DMS53 treated with DMSO at 0.1 percent for 48 hours (cell line): ENCODE results near the gene ADGRG3.
"Not testable (repeated sequence)": the region's sequence is repeated elsewhere in the genome, so short reads cannot be mapped to it uniquely, and the experiment has no call there.

Experiments
- DNase-seq: peaks from one replicate; lab custom pipeline; 2025; ENCODE audit not compliant: unreplicated experiment; lab: John Stamatoyannopoulos, UW

Gene ADGRG3

DNA sequence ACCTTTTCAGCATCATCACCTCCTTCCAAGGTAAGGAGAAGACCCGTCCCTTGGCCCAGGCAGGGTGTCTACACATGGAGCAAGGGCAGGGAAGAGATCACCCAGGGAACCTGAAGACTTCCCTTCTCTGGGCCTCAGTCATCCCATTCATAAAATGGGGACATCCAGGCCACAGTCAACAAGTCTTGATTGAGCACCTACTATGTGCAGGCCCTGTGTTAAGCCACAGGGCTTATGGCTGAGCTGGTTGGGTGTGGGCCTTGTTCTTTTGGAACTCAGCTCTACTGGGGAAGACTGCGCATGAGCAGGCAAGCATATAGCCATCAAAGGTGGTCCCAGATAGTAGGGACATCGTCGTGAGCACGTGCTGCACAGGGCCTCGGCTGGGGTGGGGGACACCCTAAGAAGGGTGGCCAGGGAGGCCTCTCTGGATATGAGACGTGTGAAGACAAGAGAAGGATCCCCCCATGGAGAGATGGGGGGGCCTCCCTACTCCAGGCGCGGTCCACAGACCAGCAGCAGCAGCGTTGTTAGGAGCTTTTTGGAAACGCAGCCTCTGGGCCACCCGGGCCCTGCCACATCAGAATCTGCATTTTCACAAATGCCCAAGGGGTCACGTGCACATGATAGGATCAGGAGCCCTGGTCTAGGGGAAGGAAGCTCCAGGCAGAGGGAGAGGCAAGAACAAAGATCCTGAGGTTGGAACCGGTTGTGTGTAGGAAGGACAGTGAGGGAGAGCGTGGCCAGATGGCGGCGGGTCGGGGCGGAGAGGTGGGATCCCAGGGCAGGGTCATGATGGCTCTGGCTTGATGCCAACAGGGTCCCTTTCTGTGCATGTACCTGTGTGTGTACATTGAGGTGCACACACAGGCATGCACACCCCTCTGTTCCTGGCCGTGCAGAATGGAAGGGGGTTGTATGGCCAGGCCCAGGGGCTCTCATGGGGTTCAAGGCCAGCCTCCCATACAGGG is 5.9 kb upstream of the ADGRG3 start:
- DNase-seq = no peak

DNA sequence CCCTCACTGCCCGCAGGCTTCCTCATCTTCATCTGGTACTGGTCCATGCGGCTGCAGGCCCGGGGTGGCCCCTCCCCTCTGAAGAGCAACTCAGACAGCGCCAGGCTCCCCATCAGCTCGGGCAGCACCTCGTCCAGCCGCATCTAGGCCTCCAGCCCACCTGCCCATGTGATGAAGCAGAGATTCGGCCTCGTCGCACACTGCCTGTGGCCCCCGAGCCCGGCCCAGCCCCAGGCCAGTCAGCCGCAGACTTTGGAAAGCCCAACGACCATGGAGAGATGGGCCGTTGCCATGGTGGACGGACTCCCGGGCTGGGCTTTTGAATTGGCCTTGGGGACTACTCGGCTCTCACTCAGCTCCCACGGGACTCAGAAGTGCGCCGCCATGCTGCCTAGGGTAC is 4.7 kb upstream of the ADGRG3 start:
- DNase-seq = no peak

DNA sequence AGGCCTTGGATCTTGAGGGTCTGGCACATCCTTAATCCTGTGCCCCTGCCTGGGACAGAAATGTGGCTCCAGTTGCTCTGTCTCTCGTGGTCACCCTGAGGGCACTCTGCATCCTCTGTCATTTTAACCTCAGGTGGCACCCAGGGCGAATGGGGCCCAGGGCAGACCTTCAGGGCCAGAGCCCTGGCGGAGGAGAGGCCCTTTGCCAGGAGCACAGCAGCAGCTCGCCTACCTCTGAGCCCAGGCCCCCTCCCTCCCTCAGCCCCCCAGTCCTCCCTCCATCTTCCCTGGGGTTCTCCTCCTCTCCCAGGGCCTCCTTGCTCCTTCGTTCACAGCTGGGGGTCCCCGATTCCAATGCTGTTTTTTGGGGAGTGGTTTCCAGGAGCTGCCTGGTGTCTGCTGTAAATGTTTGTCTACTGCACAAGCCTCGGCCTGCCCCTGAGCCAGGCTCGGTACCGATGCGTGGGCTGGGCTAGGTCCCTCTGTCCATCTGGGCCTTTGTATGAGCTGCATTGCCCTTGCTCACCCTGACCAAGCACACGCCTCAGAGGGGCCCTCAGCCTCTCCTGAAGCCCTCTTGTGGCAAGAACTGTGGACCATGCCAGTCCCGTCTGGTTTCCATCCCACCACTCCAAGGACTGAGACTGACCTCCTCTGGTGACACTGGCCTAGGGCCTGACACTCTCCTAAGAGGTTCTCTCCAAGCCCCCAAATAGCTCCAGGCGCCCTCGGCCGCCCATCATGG is 4.0 kb upstream of the ADGRG3 start:
- DNase-seq = no peak

DNA sequence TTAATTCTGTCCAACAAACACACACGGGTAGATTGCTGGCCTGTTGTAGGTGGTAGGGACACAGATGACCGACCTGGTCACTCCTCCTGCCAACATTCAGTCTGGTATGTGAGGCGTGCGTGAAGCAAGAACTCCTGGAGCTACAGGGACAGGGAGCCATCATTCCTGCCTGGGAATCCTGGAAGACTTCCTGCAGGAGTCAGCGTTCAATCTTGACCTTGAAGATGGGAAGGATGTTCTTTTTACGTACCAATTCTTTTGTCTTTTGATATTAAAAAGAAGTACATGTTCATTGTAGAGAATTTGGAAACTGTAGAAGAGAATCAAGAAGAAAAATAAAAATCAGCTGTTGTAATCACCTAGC is 3.5 kb upstream of the ADGRG3 start:
- DNase-seq = no peak

DNA sequence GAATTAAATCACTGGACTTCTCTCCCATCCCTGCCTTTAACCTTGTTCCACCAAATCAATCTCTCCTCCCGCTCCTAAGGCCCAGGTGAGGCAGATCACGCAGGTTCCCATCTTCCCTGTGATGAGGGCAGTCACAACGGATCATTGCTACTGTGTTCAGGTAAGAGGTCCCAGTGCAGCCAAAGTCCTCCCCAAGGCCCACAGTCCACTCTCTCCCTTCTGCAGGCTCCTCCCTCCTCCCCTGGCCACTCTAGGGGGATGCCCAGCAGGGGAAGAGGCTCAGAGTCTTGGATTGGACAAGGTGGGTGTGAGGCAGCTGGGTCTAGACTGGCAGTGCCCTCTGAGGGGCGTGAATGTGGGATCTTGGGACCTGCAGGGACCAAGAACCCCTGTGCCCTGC is 2.6 kb upstream of the ADGRG3 start:
- DNase-seq = no peak

DNA sequence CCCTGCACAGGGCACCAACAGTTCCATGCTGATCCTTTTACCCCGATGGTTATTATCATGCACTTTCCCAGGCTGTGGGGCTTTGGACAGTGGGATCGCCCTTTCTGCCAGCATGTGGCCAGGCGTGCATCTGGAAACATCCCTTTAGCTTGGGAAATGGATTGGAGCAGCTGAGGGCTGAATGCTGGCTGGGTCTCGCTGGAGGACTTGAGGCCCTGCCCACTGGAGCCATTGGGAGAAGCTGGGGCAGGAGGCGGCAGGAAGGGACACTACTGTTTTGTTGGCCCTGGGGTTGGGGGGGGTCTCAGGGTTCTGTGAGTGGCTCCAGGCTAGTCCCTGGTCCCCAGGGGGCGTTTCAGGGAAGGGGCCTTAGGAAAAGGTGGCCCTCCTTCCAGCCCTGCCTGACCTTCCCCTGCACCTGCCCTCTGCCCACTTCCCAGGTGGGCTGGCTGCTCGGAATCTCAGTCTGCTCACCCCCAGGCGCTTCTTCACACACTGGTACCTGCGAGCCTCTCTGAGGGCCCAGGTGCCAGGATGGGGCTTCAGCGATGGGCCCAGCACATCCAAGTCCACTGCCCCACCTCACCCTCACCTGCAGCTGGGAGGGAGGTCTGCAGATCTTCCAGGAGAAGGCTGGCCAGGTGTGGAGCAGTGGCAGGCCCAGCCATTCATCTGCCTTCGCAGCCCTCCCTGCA is 1.6 kb upstream of the ADGRG3 start:
- DNase-seq = no peak

DNA sequence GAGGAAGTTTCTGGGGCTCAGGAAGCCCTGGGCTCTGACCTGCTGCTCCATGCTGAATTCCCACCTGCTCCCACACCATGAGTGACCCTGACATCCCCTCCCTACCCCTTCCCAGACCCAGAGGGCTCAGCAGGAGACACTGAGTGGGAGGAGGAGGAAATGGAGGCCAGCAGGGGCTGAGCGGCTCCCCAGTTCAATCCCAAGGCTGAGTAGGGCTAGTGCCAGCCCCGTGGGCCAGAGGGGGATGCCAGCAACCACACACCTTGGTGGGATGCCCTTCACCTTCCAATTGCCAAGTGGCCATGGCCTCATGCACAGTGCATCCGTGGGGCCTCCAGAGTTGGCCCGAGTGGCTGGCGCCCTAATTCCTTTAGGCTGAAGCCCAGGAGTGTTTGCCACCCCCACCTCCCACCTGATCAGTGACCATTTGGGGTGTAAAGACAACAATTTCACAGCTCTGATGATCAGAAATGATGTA is 1.0 kb upstream of the ADGRG3 start:
- no peak for DNase-seq

DNA sequence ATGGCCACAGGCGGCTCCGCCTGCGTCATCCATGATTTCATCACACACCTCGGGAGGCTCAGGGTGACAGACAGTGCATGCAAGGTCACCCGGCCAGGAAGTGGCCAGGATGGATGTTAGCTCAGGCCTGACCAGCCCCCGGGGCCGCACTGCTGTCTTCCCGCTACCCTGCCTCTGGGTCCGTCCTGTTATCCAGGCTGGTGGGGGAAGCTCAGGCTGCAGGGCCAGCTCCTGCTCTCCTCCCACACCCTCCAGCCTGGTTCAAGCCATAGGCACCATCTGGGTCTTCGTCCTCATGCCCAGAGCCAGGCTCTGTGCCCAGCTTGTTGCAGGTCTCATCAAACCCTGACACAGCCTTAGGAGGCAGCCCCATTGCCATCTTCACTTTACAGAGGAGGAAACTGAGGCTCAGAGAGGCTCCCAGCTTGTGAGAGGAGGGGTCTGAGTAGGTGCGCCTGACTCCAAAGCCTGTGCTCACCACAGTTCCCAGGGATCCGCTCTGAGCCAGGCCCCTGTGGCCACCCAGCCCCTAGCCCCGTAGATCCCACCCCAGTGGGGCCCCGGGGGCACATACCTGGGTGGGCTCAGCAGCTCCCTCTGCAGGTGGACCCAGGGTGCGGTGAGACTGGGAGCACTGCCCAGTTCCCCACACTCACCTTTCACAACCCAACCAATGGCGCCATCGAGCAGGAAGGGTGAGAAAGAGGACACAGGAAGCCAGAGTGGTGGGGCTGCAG is 412 bp upstream of the ADGRG3 start:
- DNase-seq = no peak

DNA sequence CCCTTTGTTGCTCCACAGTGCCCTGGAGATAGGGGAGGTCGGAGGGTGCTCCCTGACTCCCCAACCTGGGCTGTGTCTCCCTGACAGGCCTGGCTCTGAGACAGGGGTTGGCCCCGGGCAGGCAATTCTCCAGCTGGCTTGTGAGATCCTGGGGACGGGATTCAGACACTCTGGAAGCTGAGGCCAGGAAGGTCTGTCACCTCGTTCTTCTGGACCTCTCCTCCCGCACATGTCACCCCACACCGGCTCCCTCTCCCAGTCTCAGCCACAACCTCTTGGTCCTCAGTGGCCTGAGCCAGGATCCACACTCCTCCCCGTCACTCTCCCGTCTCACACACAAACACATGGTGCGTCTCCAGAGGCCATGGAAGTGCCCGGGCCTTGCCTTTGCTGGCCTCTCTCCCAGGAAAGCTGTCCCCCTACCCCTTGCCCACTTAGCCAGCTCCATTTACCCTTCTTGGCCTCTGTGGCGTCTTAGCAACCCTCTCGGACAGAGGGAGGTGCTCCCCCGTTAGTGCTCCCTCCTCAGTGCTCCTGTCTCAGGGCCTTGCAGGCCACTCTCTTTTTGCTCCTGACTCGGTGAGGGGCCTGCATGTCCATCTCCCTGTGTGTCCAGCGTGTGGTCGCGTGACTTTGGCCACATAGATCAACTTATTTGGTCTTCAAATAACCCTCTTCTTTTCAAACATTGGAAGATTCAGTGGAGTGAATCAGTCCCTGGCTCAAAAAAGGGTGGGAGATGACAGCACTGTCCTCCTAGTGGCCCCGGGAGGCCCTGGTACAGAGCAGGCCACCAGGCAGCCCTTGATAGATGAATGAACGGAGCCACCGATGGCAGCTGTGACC is 747 bp downstream of the ADGRG3 start:
- DNase-seq = no peak

DNA sequence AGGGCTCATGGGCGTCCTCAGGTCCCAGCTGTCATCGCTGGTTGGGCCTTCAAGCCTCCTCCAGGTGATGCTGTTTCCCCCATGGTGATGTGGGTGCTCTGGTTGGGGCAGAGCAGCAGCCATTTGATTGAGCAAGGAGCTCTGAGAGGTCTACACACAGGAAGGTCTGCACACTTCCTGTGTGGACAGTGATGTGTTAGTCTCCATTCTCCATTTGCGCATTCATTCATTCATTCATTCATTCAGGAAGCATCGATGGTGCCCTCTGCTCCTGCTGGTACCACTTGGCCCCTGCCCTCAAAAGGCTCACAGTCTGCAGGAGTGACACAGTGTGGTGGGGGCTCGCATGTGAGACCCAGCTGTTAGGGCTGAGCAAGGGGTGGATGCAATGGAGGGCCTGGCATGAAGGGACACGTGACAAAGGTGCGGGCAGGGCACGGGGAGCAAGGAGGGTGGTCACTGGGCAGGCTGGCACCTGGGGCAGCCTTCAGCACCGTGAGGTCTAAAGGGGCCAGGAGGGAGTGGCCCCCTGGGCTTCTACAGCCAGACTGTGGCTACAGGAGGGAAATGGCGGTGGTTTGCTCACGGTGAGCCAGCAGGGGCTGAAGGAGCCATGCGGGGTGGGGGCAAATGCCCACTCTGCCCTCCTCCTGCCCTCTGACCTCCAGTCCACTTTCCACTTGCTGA is 1.5 kb downstream of the ADGRG3 start:
- no peak for DNase-seq

DNA sequence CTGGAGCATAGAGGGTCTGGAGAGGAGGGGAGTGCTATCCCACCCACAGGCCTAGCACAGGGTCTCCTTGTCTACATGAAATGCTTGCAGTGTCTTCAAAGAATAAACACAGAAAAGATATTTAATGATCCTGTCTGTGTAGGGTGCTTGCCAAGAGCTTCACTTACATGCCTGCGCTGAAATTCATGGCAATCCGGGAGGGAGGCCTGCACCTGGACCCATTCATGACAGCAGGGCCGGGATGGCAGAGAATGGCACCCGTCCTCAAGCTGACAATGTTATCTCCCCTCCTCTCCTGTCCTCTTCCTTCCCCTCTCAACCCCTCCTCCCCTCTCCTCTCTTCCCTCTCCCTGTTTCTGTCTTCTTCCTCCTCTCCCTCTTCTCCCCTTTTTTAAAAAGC is 2.1 kb downstream of the ADGRG3 start:
- DNase-seq = no peak

DNA sequence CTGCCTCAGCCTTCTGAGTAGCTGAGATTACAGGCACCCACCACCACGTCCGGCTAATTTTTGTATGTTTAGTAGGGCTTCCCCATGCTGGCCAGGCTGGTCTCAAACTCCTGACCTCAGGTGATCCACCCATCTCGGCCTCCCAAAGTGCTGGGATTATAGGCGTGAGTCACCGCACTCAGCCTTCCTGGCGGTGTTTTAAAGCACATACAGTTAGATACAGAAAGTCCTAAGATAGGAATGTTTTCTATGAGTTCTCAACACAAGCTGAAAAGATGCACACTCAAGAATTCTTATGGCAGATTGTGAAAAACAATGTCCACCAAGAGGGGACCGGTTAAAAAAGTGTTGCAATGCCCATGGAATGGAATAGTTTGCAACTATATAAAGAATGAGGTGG is 3.3 kb downstream of the ADGRG3 start:
- not testable (repeated sequence) for DNase-seq

DNA sequence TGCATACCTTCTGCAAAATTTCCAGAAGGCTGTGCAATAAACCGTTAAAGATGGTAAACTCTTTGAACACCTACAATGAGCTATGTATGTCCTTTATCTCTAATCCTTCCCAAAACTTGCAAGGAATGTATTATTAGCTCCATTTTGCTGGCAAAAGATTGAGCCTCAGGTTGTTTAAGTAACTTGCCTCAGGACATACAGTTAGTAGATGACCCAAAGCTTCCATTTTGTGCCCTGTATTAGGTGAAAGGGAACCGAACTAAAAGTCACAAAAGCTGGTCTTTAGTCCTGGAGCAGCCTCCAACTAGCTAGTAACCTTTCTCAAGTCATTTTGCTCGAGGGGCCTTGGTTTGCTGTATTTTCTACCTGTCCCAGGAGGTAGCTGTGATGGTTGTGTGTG is 4.3 kb downstream of the ADGRG3 start:
- DNase-seq = no peak

DNA sequence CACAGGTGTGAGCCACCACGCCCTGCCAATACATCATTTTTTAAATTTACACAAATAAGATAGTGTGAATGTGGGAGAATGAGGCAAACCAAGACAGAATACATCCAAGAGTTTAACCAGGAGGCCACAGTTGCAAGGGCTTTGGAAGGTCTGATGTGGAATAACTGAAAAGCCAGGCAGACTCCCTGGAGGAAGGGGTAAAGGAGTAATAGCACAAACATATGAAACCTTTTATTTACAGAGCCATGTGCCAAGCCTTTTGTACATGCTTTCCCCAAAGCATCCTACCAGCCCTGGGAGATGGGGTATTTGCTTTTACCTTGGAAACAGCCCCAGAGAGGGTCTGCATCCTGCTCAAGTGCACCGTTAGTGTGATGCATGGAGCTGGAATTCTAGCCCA is 4.7 kb downstream of the ADGRG3 start:
- no peak for DNase-seq

DNA sequence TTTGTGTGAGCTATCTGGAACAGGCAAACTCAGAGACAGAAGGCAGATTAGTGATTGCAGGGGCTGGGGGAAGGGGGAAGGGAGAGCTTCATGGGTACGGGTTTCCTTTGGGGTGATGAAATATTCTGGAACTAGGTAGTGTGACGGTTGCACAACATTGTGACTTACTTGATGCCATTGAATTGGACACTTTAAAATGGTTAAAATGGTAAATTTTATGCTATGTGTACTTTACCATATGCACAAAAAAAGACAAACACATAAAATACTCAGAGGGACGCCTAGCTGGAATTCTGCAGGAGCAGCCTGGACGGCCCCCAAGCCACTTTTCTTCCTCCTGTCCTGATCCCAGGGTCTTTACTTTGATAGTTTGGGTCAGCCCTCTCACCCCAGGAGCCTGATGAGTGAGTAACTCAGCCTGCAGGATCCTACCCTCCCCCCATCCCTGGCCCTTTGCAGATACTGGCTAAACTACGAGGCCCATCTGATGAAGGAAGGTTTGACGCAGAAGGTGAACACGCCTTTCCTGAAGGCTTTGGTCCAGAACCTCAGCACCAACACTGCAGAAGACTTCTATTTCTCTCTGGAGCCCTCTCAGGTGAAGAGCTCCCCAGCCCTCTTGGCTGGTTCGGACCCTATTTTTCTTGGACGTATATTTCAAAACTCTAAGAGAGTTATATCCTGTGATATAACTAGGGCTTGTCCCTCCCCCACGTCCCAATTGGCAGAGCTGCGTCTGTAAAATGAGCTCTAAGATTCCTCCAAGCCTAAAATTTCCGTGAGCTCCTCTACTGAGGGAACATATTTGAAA is 7.8 kb downstream of the ADGRG3 start:
- DNase-seq = no peak

DNA sequence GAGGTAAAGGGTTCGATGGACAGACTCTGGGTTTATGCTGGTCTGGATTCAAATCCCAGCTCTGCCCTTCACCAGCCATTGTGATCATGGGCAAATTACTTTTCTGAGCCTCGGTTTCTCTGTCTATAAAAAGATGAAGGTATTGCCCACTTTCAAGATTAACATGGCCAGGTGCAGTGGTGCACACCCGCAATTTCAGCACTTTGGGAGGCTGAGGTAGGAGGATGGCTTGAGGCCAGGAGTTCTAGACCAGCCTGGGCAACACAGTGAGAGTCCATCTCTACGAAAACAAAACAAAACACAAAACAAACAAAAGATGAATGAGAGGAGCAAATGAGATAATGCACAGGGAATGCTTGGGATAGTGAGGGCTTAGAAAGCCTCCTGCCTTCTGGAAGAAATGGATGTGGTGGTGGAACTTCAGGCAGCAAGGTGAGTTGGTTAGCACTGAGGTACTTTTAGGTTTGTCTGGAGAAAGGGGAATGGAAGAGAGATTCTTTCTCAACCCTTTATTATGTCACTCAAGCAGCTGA is 8.5 kb downstream of the ADGRG3 start:
- no peak for DNase-seq

DNA sequence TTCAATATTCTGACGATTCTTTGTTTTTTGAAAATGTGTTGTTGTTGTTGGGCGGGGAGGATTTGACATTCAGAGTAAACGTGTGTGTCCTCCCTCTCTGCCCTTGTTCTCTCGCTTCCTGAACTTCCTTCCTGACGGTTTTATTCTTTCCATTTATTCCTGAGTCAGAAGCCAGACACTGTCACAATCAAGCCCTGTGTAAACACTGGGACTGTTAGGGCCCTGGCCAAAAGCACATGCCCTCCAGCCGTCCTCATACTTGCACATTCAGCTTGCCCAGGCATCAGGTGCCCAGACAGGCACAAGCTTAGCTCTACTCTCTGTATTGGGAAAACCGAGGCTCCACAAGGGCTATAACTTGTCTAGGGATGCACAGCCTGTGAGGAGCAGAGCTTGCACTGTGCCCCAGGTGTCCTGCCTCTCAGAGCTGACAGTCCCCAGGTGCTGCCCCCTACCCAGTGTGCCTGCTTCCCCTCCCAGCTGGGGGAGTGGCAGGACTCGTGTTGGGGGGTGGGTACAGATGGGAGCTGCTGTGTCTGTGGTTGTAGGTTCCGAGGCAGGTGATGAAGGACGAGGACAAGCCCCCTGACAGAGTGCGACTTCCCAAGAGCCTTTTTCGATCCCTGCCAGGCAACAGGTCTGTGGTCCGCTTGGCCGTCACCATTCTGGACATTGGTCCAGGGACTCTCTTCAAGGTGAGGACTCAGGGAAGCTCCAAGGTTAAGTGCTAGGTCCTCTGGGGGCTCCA is 9.7 kb downstream of the ADGRG3 start:
- DNase-seq = peak; percentile 44

DNA sequence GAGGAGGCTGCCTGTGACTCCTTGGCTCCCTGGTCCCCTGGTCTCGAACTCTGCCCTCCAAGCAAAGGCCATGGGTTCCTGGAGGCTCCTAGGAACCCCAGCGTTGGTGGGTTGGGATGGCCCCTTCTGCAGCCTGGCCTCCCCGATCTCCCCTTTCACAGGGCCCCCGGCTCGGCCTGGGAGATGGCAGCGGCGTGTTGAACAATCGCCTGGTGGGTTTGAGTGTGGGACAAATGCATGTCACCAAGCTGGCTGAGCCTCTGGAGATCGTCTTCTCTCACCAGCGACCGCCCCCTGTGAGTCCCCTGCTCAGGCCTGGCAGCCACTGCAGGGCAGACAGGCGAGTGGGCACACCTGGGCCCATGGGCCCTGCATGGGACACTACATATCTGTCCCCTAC is 10.9 kb downstream of the ADGRG3 start:
- DNase-seq = no peak
